BJ (cell line): ENCODE measurements around the gene MEF2C. TPM values are rescaled to one million over a fixed set of nuclear protein-coding genes. Genes with fewer than 3 reads are reported as not detected.

Experiments used
- CTCF ChIA-PET: fragments of 350-600 bp; formaldehyde crosslinking; extraction: SDS; loops from one replicate; lab custom pipeline; 2021; ENCODE audit warnings: antibody characterized with exemption, inconsistent platforms; lab: Yijun Ruan, JAX
- POLR2A ChIA-PET: fragments of 300-600 bp; sonication (Branson Sonifier 250); formaldehyde crosslinking; extraction: SDS; loops from one replicate; lab custom pipeline; 2021; ENCODE audit warnings: antibody characterized with exemption; lab: Charles Lee
- DNase-seq: peaks from one replicate; pipeline ENCODE4 v3.0.0-alpha.2; 2011; ENCODE audit warnings: low read depth
- H3K27me3 ChIP-seq: 2 replicates; pipeline ENCODE4 v1.6.0; 2011; ENCODE audit warnings: low read length; ENCODE audit not compliant: control insufficient read depth, insufficient read depth
- H3K36me3 ChIP-seq: 2 replicates; pipeline ENCODE4 v1.5.1; 2011; ENCODE audit warnings: low read length; ENCODE audit not compliant: control insufficient read depth, insufficient read depth
- H3K4me3 ChIP-seq: 2 replicates; pipeline ENCODE4 v1.5.1; 2011; ENCODE audit warnings: low read depth, mild to moderate bottlenecking, control low read depth, low read length
- polyA plus RNA-seq: library from polyadenylated mRNA; depleted of rRNA; stranded (reverse); fragments of >200 nt; gene quantifications from 2 replicates; pipeline ENCODE4 v1.2.3, GENCODE V29; 2011
- TF ChIP-seq, protein P1 (sequence below): IDR thresholded peaks from 2 replicates; pipeline ENCODE4 v1.5.1; 2011; ENCODE audit warnings: low read depth, mild to moderate bottlenecking, control low read depth, inconsistent platforms, low read length, moderate library complexity; ENCODE audit not compliant: insufficient read depth

The MEF2C gene
- polyA plus RNA-seq, 1 experiment: 1.6 TPM

DNA sequence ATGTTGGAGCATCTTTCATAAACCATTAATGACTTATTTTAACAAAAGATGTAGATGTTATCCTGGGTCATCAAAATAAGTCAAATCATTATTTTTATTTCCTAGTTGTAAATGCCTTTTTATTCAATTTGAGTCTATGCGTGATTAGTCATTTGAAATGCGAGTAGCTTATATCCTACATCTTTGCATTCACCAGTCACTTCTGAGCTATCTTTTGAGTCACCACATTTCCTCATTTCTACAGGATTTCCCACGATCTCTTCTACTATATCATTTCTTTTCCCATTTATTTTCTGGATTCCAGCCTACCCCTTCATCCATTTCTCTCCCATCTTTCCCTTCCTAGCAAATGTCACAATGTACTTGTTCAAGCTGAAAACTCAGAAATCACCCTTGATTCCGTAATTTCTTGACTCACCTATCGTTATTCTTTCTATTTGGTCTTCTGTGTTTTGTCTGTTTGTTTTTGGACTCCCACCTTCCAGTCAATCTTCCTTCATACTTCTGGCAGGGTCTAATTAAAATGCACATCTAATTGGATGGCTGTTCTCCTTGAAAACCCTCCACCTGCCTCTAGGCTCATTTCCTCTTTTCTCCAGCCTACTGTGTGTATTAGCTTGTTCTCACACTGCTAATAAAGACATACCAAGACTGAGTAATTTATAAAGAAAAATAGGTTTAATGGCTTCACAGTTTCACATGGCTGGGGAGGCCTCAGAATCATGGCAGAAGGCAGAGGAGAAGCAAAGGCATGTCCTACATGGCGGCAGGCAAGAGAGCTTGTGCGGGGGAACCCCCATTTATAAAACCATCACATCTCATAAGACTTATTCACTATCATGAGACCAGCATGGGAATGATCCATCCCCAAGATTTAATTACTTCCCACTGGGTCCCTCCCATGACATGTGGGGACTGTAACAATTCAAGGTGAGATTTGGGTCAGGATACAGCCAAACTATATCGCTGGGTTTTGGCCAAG is 112.4 kb downstream of the MEF2C start:
- CTCF ChIA-PET: interaction anchor here (1.5 kb wide), 1 partner anchor 8 kb away, joined by 4 read pairs; no protein-coding TSS in a partner anchor
- Histone ChIP-seq H3K27me3 (no peaks in the 10 kb centered on the region), H3K4me3 (no peak overlapping the region), H3K36me3 (no peaks in the 10 kb centered on the region)
- DNase-seq: no peak
- POLR2A ChIA-PET: no interaction called here
- TF ChIP-seq, protein P1, sequence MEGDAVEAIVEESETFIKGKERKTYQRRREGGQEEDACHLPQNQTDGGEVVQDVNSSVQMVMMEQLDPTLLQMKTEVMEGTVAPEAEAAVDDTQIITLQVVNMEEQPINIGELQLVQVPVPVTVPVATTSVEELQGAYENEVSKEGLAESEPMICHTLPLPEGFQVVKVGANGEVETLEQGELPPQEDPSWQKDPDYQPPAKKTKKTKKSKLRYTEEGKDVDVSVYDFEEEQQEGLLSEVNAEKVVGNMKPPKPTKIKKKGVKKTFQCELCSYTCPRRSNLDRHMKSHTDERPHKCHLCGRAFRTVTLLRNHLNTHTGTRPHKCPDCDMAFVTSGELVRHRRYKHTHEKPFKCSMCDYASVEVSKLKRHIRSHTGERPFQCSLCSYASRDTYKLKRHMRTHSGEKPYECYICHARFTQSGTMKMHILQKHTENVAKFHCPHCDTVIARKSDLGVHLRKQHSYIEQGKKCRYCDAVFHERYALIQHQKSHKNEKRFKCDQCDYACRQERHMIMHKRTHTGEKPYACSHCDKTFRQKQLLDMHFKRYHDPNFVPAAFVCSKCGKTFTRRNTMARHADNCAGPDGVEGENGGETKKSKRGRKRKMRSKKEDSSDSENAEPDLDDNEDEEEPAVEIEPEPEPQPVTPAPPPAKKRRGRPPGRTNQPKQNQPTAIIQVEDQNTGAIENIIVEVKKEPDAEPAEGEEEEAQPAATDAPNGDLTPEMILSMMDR: no peak

DNA sequence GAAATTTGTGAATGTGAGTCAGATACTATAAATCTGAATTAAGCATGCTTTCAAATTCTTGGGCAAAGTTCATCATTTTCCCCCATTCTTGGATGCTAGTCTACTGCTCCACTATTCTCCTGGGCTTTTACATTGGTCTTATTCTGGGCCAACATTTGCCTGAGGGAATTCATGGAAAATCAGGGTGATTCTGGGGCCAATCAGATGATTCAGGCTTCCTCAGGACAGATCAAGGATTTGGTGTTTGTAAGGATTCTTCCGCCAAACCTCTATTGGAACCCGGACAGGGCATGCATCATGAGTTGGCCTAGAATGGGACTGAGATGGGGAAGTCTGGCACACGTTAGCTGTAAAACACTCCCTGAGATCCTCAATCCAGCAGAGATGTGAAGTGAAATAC is 113.8 kb downstream of the MEF2C start:
- TF ChIP-seq, protein P1: no peak
- H3K27me3 ChIP-seq: no peaks in the 10 kb centered on the region
- CTCF ChIA-PET: no interaction called here
- no peaks in the 10 kb centered on the region for H3K36me3 ChIP-seq
- no peak for DNase-seq
- no peak overlapping the region for H3K4me3 ChIP-seq
- POLR2A ChIA-PET: no interaction called here

DNA sequence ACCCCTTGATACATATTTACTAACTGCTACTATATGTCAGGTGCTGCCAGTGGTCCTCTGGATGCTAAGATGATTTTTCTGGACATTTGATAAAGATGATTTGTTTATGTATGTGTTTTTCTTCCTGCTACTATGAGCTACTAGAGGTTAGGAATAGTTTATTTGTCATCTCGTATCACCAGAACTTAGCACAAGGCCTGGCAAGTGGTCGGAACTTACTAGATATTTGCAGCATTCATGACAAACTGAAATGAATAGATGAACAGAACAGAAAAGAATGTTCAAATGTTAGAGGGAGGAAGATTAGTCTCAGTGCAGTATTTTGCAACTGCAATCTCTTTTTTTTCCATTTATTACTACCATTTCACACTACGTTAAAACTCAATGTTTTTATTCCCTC is 114.6 kb downstream of the MEF2C start:
- no peaks in the 10 kb centered on the region for H3K36me3 ChIP-seq
- TF ChIP-seq, protein P1: no peak
- ChIA-PET CTCF (no interaction called here), POLR2A (no interaction called here)
- no peak for DNase-seq
- H3K4me3 ChIP-seq: no peak overlapping the region
- no peaks in the 10 kb centered on the region for H3K27me3 ChIP-seq

DNA sequence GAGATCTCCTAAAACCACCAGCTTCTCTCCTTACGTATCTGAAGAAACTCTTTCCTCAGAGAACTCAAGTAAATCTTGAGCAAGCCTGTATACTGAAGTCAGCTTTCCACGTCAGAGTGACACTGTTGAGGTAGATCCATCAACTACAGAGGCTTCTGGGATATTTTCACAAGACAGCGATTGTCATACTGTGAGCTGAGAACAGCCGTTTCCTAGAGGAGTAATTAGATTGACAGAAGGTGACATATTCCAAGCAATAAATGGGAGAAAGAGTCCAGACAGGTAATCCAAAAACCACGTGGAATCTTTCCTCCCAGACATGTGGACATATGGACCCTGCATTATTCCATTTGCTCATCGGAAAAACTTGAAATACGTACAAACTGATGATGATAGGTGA is 117.2 kb downstream of the MEF2C start:
- TF ChIP-seq, protein P1: no peak

DNA sequence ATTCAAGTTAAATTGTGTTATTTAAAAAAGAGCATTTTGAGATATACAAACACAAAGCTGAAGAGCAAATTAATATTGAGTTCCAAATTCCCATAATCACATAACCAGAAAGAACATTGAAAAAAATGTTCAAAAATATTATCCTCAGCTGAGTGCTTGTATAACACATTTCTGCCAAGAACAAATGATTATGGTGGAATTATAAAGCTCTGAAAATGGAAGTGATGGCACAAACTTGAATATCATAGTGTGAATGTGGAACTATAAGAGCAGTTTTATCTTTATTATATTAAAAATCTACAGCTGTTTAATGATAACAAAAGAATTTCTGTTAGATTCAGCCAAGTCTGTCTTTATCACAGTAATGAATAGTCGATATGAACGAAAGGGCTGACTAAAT is 117.8 kb downstream of the MEF2C start:
- H3K36me3 ChIP-seq: no peaks in the 10 kb centered on the region
- no peaks in the 10 kb centered on the region for H3K27me3 ChIP-seq
- CTCF ChIA-PET: no interaction called here
- POLR2A ChIA-PET: no interaction called here
- no peak overlapping the region for H3K4me3 ChIP-seq
- TF ChIP-seq, protein P1: no peak
- DNase-seq: no peak

More for the DNA sequence above, 117.2 kb downstream of the MEF2C start:
- Histone ChIP-seq H3K4me3 (no peak overlapping the region), H3K27me3 (no peaks in the 10 kb centered on the region), H3K36me3 (no peaks in the 10 kb centered on the region)
- ChIA-PET POLR2A (no interaction called here), CTCF (no interaction called here)
- DNase-seq: no peak
